Embryonic facial prominence (tissue), 1 donor: Measurements from ENCODE around the gene PITPNM1.
"Not testable (repeated sequence)": the region's sequence is repeated elsewhere in the genome, so short reads cannot be mapped to it uniquely, and the experiment has no call there.

Experiments used
- DNase-seq: peaks from one replicate; pipeline ENCODE4 v3.0.0-alpha.2; 2016; ENCODE audit errors: extremely low spot score

PITPNM1 gene

DNA sequence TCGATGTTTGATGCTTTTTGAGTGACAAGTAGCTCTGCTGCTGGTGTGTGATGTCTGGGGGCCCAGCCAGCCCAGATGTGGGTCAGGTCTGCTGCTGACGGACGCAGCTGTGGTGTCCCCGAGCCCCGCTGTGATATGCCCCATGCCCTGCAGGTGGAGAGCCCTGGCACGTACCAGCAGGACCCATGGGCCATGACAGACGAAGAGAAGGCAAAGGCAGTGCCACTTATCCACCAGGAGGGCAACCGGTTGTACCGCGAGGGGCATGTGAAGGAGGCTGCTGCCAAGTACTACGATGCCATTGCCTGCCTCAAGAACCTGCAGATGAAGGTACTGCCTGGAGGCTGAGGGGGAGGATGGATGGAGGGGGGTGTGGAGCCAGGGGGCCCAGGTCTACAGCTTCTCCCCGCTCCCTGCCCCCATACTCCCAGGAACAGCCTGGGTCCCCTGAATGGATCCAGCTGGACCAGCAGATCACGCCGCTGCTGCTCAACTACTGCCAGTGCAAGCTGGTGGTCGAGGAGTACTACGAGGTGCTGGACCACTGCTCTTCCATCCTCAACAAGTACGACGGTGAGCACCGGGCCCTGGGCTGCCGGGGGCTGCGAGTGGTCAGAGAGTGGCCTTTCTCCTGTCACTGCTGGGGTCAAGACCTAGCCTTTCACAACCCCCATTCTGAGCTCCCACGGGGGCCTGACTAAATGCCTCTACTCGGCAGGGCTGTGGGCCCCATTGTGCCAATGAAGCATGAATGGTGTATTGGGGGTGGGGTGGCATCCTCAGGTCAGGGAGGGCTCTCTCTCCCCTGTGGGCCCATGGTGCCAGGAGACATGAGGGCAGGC lies 15.1 kb downstream of the PITPNM1 start:
- no peak for DNase-seq

- DNase-seq, result no peak
Measured at GRCh38 chr11:67489203-67489884, 15.8 kb downstream of the PITPNM1 start.

DNA sequence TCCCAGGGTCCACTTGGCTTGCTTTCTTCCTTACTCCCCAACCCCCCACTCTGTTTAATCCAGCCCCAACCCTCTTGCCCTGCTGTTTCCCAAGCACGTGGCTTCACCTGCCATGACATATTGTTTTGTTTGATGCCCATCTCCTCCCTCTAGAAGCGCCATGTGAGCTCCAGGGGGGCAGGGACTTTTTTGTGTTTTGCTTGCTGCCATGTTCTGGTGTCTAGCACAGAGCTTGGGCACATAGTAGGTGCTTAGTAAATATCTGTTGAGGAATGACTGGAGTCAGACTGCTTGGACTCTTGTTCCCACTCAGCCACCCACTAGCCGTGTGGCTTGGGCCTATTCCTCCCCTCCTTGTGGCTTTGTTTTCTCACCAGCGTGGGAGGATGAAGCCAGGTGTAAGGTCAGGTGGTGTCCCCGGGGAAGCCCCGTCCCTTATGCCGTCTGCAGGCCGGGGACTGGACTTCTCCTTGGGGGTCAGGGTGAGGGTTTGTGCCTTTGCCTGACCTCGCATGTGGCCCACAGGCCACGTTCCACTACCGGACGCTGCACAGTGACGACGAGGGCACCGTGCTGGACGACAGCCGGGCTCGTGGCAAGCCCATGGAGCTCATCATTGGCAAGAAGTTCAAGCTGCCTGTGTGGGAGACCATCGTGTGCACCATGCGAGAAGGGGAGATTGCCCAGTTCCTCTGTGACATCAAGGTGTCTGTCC lies 18.5 kb downstream of the PITPNM1 start:
- no peak for DNase-seq

DNA sequence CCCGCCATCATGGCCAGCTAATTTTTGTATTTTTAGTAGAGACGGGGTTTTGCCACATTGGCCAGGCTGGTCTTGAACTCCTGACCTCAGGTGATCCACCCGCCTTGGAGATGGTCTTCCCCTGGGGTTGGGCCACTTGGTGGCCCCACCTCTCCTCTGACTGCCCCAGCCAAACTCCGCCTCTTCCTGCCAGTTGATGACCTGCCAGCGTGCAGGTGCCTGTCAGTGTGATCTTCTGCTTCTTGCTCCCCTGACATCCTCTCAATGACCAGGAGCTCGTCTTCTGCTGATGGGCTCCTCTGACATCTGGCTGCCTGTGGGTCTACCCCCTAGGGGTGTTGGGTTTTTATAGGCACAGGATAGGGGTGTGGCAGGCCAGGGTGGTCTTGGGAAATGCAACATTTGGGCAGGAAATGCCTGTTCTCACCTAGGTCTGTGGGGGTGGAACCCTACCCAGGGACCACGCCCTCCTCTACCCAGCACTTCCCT lies 19.2 kb downstream of the PITPNM1 start:
- DNase-seq, result not testable (repeated sequence)

DNA sequence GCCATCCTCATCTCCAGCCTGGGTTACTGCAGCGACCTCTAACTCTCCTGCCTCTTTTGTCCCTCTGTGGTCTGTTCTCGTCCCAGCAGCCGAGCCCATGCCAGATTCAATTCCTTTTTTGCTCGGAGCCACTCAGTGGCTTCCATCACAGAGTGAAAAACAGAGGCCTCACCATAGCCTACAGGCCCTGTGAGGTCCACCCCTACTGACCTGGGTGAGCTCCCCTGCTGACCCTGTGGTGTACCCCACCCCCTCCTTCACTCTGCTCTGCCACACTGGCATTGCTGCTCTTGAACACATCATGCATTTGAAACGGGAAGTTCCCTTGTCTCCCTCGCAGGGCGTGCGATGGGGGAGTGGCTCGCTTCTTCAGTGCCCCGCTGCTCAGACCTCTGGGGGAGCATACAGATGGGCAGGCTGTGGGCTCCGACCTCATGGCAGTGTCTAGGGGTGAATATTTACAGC lies 20.3 kb downstream of the PITPNM1 start:
- no peak for DNase-seq

DNA sequence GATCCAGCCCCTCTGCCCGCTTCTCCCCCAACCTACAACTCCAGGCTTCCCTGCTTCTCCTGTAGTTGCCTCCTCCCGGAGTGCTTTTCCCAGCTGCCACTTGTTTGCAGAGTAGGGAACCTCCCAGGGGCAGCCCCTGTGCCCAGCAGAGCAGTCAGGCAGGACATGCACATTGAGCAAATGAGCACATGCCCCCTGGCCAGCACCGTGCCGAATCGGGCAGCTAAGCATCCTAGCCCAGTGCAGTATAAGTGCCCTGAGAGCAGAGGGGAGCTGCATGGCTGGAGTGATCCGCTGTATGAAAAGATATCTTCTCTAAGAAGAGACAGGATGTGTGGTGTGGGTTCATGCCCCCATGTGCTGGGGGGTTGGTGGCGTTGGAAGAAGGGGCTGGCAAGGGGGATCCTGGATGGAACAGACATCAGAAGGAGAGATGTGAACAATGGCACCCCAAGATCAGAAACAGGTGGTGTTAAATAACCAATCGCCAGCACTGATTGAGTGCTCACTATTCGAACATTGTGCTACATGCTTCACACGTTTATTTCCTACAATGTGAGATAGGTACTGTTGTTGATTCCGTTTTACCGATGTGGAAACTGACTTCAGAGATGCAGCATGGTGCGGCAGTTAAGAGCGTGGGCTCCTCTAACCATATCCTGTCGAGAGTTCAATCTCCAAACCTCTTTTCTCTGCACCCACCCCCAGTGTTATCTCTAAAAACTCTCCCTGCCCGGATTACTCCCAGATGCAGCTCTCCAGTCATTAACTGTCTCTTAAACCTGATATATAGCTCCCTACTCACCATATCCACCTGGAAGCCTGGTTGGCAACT lies 21.1 kb downstream of the PITPNM1 start:
- DNase-seq, result no peak

DNA sequence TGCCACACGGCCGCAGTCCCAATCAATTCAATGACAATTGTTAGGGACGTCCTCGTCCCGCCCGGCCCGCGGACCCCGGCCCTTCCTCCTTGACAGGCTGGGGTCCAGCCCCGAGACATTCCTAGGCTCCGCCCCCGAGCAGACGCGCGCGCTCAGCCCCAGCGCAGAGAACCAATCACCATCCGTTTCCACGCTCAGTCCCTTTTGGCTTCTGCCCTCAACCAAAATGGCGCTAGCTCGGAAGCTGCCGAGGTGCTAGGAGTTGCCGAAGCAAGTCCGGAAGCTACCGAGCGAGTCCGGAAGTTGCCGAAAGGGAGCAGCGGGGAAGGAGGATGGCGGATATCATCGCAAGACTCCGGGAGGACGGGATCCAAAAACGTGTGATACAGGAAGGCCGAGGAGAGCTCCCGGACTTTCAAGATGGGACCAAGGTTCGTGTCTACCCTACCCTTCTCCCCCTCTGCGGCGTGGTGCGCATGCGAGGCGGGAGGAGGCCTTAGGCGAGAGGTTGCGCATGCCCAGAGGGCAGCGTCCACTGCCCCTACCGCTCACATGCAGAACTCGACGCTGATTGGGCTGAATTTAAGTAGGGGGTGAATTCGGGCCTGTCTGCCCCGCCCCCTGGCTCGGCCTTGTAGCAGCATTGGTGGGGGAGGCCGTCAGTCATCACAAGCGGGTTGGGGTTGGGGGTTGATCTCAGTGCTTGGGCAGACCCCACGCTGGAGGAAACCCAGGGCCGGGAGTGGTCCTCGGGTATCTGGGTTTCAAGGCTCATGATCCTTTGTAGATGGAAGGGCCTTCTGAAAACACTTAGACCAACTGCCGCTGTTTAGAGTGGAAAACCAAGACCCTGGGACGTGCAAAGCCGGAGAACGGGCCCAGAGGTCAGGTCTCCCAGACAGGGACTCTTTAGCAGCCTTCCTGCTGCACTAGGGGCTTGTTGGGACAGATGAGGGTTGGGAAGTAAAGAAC lies 22.1 kb downstream of the PITPNM1 start, which contains the start of gene AIP:
Gene AIP, plus strand, starts transcription at position 200 of the 972 bp plus-strand sequence. Its CDS starts 133 bp downstream, at position 333.
- peak; percentile 95 for DNase-seq

DNA sequence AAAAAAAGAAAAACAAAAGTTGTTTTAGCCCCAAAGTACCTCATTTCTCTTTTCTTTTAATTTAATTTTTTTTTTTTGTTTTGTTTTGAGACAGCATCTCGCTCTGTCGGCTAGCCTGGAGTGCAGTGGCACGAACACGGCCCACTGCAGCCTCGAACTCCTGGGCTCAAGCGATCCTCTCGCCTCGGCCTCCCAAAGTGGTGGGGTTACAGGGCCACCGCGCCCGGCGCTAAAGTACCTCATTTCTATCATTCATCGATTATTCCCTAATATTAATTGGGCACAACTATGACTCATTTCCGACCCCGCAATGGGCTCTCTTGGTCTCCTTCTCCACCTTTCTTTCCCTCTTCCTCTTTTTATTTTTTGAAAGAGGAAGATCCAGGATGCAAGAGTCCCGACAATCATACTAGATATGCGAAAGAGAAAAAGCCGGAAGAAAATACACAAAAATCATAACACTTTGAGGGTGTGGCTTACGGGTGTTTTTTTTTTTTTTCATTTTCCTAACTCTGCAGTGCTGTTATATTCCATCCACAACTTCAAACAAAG lies 22.8 kb downstream of the PITPNM1 start:
- DNase-seq, result no peak

DNA sequence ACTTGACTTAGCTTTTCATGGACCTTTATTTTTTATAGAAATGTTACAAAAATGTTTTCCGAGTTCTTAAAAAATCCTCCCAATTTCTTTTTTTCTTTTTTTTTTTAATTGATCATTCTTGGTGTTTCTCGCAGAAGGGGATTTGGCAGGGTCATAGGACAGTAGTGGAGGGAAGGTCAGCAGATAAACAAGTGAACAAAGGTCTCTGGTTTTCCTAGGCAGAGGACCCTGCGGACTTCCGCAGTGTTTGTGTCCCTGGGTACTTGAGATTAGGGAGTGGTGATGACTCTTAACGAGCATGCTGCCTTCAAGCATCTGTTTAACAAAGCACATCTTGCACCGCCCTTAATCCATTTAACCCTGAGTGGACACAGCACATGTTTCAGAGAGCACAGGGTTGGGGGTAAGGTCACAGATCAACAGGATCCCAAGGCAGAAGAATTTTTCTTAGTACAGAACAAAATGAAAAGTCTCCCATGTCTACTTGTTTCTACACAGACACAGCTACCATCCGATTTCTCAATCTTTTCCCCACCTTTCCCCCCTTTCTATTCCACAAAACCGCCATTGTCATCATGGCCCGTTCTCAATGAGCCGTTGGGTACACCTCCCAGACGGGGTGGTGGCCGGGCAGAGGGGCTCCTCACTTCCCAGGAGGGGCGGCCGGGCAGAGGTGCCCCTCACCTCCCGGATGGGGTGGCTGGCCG lies 27.7 kb downstream of the PITPNM1 start:
- DNase-seq, result not testable (repeated sequence)

- DNase-seq, result not testable (repeated sequence)
Measured at GRCh38 chr11:67476692-67477091, 28.5 kb downstream of the PITPNM1 start.

GRCh38 chr11:67472882-67473281 lies 32.3 kb downstream of the PITPNM1 start:
- DNase-seq, result no peak

DNA sequence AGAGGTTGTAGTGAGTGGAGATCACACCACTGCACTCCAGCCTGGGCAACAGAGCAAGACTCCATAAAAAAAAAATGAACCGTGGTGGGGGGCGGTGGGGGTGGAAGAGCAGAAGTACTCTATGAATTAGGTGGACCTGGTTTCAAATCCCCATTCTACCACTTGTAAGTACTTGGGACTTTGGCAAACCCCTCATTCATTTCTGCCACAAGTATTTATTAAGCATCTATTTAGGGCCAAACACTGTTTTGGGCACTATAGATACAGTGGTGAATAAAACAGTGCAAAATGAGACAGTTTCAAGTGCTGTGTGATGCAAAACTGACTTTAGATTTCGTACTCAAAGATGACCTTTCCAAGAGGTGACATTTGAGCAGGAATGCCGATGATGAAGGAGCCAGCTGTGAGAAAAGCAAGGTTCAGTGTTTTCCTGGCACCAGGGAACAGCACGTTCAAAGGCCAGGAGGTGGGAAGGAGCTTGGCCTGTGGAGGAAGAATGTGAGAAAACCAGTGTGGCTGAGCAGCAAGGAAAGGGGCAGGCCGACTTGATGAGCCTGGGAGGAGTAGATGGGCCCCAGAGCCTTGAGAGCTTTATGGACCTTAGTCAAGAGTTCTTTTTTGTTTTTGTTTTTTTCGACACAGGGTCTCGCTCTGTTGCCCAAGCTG lies 34.7 kb downstream of the PITPNM1 start:
- no peak for DNase-seq

GRCh38 chr11:67469508-67469811 lies 35.7 kb downstream of the PITPNM1 start:
- no peak for DNase-seq

DNA sequence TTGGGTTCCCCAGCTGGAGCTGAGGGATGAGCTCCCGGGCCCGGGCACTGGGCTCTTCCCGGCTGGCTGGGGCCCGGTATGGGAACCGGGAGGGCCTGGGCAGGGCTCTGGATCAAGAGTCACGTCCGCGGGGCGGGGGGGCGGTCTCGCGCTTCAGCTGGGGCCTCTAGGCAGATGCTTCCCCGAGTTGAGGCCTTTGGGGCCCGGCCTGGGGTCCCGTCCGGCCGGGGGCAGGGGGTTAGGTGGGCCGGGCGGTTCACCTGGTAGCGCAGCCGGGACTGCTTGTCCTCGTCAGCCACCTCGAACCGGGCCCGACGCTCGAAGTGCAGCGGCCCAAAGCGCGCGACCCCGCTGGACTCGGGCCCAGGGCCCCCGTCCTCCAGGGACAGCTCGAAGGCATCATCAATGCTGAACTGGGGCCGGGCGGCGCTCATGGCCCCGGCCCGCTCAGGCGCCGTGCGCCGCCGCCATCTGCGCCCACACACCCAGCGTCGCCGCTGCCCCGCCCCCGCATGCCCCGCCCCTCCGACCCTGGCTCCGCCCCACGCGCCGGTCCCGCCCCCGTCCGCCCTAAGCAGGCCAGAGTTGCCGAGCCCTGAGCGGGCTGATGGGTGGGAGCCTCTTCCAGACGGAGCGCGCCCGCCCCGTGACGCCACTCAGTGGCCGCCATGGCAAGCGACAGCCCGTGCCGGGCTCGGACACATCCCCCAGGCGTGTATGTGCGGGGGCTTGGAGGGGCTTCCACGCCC lies 36.2 kb downstream of the PITPNM1 start, which contains the start of gene TMEM134:
Gene TMEM134, minus strand, starts transcription at position 493 of the 749 bp plus-strand sequence. Its CDS starts 59 bp downstream, at position 434.
- peak; percentile 82 for DNase-seq

DNA sequence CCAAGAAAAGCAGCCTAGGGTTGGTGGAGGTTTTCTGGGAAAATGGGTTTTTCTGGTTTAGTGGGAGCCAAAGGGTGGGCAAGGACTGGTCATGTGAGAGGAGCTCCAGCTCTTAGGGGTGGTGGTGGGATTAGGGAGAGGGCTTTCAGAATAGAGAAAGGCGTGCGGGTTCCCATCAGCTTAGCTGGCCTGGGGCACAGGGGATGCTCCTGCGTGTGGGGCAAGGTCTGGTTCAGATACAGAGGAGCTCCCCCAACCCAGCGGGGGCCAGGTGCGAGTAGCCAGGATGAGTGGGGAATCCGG lies 36.8 kb downstream of the PITPNM1 start:
- DNase-seq, result no peak

DNA sequence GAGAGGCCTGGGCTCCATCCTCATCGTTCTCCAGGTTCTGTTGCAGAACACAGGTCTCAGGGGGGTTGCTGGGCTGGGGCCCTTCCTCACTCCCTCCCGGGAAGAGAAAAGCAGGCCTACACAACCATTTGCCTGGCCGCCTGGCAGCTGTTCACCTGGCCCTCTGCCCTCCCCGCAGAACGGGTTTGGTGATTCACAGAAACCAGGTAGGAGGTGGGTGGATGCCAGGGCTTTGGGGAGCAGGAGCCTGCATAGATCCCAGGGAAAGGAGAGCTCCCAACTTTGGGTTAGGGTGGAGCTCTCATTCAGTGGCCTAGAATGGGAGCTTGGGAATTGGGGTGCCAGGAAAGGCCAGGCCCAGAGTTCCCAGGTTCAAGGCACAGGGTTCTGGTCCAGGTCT lies 37.1 kb downstream of the PITPNM1 start:
- no peak for DNase-seq

DNA sequence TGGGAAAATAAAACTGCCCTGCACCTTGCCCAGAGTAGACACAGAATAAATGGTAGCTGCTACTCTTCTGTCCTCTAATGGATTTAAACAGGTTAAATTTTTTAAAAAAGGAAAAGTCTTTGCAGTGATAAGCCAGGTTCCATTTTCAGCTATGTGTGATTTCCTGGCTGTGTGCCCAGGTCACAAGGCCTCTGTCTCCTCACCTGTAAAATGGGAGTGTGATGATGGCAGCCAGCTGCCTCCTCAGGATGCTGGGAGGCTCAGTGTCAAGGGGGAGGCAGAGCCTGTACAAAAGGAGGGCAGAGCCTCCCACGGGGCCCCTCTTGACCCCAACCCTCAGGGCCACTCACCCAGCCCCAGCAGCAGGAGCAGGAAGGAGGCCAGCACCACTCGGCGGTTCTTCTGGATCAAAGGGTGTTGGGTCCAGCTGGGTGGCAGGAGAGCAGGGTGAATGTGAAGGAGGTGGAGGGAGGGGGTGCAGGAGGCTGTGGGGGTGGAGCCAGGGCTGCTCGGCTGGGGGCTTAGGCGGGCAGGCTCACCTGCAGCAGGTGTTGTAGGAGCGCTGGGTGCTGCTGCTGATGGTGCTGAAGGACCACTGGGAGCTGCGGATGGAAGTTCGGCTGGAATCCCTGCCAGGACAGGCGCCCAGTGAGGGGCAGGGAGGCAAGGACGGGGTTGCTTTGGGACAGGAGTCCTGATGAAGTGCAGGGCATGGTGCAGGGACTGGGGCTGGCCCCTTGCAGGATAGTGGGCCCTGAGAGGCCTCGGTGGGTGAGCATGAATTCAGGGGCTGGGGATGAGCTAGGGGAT lies 38.0 kb downstream of the PITPNM1 start:
- no peak for DNase-seq
